H9 (cell line): ENCODE results near the gene MPST. TPM values are rescaled to one million over a fixed set of nuclear protein-coding genes. Genes with fewer than 3 reads are reported as not detected.
A peak's percentile ranks its signal among the peaks of the same experiment; 100 is the strongest.

ENCODE experiments used
- DNase-seq: peaks from one replicate; pipeline ENCODE4 v3.0.0-alpha.2; 2017
- H2AFZ ChIP-seq: one replicate; pipeline ENCODE4 v1.6.1; 2013; ENCODE audit warnings: mild to moderate bottlenecking, low read length, control low read depth, moderate library complexity
- H2AK5ac ChIP-seq: 2 replicates; pipeline ENCODE4 v1.6.1; 2013; ENCODE audit warnings: low read length, control low read depth, mixed read lengths; ENCODE audit not compliant: insufficient read length
- H2BK120ac ChIP-seq: one replicate; pipeline ENCODE4 v1.6.1; 2013; ENCODE audit warnings: low read depth, mild to moderate bottlenecking, low read length, control low read depth, inconsistent platforms; ENCODE audit not compliant: poor library complexity, severe bottlenecking
- H2BK12ac ChIP-seq: 2 replicates; pipeline ENCODE4 v1.6.1; 2013; ENCODE audit warnings: low read length, control low read depth, mixed read lengths, low read depth; ENCODE audit not compliant: insufficient read length
- H2BK15ac ChIP-seq: 2 replicates; pipeline ENCODE4 v1.6.1; 2013; ENCODE audit warnings: low read depth, low read length, control low read depth
- H2BK20ac ChIP-seq: one replicate; pipeline ENCODE4 v1.6.1; 2013; ENCODE audit warnings: low read depth, mild to moderate bottlenecking, low read length, control low read depth, inconsistent platforms; ENCODE audit not compliant: poor library complexity, severe bottlenecking
- H2BK5ac ChIP-seq: 2 replicates; pipeline ENCODE4 v1.6.1; 2013; ENCODE audit warnings: low read length, control low read depth, mixed read lengths; ENCODE audit not compliant: insufficient read length
- H3K14ac ChIP-seq: 2 replicates; pipeline ENCODE4 v1.6.1; 2013; ENCODE audit warnings: low read length, control low read depth; ENCODE audit not compliant: insufficient read depth
- H3K18ac ChIP-seq: 2 replicates; pipeline ENCODE4 v1.6.1; 2013; ENCODE audit warnings: low read depth, mild to moderate bottlenecking, mixed read lengths, low read length, control low read depth; ENCODE audit not compliant: insufficient read length
- H3K23ac ChIP-seq: 2 replicates; pipeline ENCODE4 v1.6.1; 2013; ENCODE audit warnings: low read length, control low read depth, mixed read lengths, low read depth; ENCODE audit not compliant: insufficient read length
- H3K23me2 ChIP-seq: 2 replicates; pipeline ENCODE4 v1.6.1; 2013; ENCODE audit warnings: low read depth, mild to moderate bottlenecking, mixed read lengths, low read length, control low read depth; ENCODE audit not compliant: insufficient read length, poor library complexity, severe bottlenecking
- H3K27ac ChIP-seq: 2 replicates; pipeline ENCODE4 v1.5.1; 2013; ENCODE audit warnings: low read length, control low read depth, mixed read lengths, low read depth; ENCODE audit not compliant: insufficient read length
- H3K27me3 ChIP-seq: 2 replicates; pipeline ENCODE4 v1.6.1; 2013; ENCODE audit warnings: low read length, control low read depth, inconsistent platforms; ENCODE audit not compliant: insufficient read depth
- H3K4ac ChIP-seq: 2 replicates; pipeline ENCODE4 v1.6.1; 2013; ENCODE audit warnings: low read depth, mild to moderate bottlenecking, control low read depth, inconsistent platforms, low read length, moderate library complexity
- H3K4me1 ChIP-seq: 2 replicates; pipeline ENCODE4 v1.6.1; 2013; ENCODE audit warnings: low read length, control low read depth, inconsistent platforms; ENCODE audit not compliant: insufficient read depth
- H3K4me2 ChIP-seq: 2 replicates; pipeline ENCODE4 v1.6.1; 2013; ENCODE audit warnings: low read length, control low read depth, mixed read lengths; ENCODE audit not compliant: insufficient read length, insufficient read depth
- H3K56ac ChIP-seq: 2 replicates; pipeline ENCODE4 v1.6.1; 2013; ENCODE audit warnings: low read depth, mild to moderate bottlenecking, mixed read lengths, low read length, control low read depth; ENCODE audit not compliant: insufficient read length
- H3K79me1 ChIP-seq: 2 replicates; pipeline ENCODE4 v1.6.1; 2013; ENCODE audit warnings: low read depth, mild to moderate bottlenecking, moderate library complexity, low read length, control low read depth, inconsistent platforms; ENCODE audit not compliant: insufficient read depth, poor library complexity, severe bottlenecking
- H3K79me2 ChIP-seq: 2 replicates; pipeline ENCODE4 v1.6.1; 2013; ENCODE audit warnings: low read length, control low read depth, inconsistent platforms; ENCODE audit not compliant: insufficient read depth
- H3K9ac ChIP-seq: 2 replicates; pipeline ENCODE4 v1.6.1; 2013; ENCODE audit warnings: low read length, control low read depth, mixed read lengths; ENCODE audit not compliant: insufficient read length; ENCODE audit errors: extremely low read depth
- H3K9me3 ChIP-seq: one replicate; pipeline ENCODE4 v1.6.1; 2013; ENCODE audit warnings: low read depth, low read length, inconsistent platforms; ENCODE audit not compliant: control insufficient read depth
- H3T11ph ChIP-seq: one replicate; pipeline ENCODE4 v1.6.1; 2013; ENCODE audit warnings: mild to moderate bottlenecking, low read length, control low read depth, inconsistent platforms
- H4K20me1 ChIP-seq: one replicate; pipeline ENCODE4 v1.6.1; 2013; ENCODE audit not compliant: control insufficient read depth, insufficient read length, insufficient read depth
- H4K5ac ChIP-seq: 2 replicates; pipeline ENCODE4 v1.6.1; 2013; ENCODE audit warnings: low read depth, mild to moderate bottlenecking, mixed read lengths, low read length, control low read depth; ENCODE audit not compliant: insufficient read length
- H4K8ac ChIP-seq: replicated peaks from 2 replicates; pipeline ENCODE4 v1.6.1; 2013; ENCODE audit warnings: low read length, control low read depth, mixed read lengths, low read depth; ENCODE audit not compliant: insufficient read length
- H4K91ac ChIP-seq: 2 replicates; pipeline ENCODE4 v1.6.1; 2013; ENCODE audit warnings: low read depth, mild to moderate bottlenecking, moderate library complexity, mixed read lengths, low read length, control low read depth; ENCODE audit not compliant: insufficient read length
- H3K27ac Mint-ChIP-seq, 3 experiments: 2 replicates in 2 of 3; 3 replicates in 1 of 3; pipeline ENCODE4 v1.8.0; 2020 to 2021; ENCODE audit warnings: mixed read lengths in 3 of 3, mild to moderate bottlenecking in 1 of 3, moderate library complexity in 1 of 3
- H3K27me3 Mint-ChIP-seq: 2 replicates; pipeline ENCODE4 v1.8.0; 2021; ENCODE audit warnings: low read depth, mild to moderate bottlenecking, moderate library complexity, mixed read lengths
- H3K36me3 Mint-ChIP-seq, 3 experiments: 2 replicates in 2 of 3; 3 replicates in 1 of 3; pipeline ENCODE4 v1.8.0; 2020 to 2021; ENCODE audit warnings: low read depth in 3 of 3, mixed read lengths in 3 of 3; ENCODE audit not compliant: insufficient read depth in 1 of 3
- H3K4me1 Mint-ChIP-seq, 2 experiments: 2 replicates each; pipeline ENCODE4 v1.8.0; 2020; ENCODE audit warnings: mixed read lengths in 2 of 2
- H3K4me3 Mint-ChIP-seq, 2 experiments: 2 replicates in 1 of 2; 3 replicates in 1 of 2; pipeline ENCODE4 v1.8.0; 2020 to 2021; ENCODE audit warnings: mild to moderate bottlenecking in 2 of 2, mixed read lengths in 2 of 2, moderate library complexity in 1 of 2
- H3K9me3 Mint-ChIP-seq, 2 experiments: 2 replicates in 1 of 2; 3 replicates in 1 of 2; pipeline ENCODE4 v1.8.0; 2020; ENCODE audit warnings: mild to moderate bottlenecking in 2 of 2, mixed read lengths in 2 of 2, moderate library complexity in 1 of 2
- WGBS: extraction: QIAGEN DNeasy Blood & Tissue Kit; methylation state at CpG from one replicate; pipeline ENCODE4 v1.1.7; 2013; ENCODE audit warnings: missing lambda C conversion rate, low lambda C conversion rate, mixed read lengths; ENCODE audit not compliant: insufficient read length; ENCODE audit errors: extremely low coverage; 5-methylcytosine and 5-hydroxymethylcytosine counted together
- total RNA-seq: library from RNA; stranded (reverse); gene quantifications from 2 replicates; pipeline ENCODE4 v1.2.1, GENCODE V29; 2021
- TF ChIP-seq, protein P1 (sequence below): fragments of 200-600 bp; sonication (generic); conservative IDR thresholded peaks from 3 replicates; pipeline ENCODE4 v1.8.0; 2021; ENCODE audit warnings: antibody characterized with exemption, mild to moderate bottlenecking

MPST gene
- total RNA-seq, 1 experiment from 2014 or later, result 70.5 TPM

DNA sequence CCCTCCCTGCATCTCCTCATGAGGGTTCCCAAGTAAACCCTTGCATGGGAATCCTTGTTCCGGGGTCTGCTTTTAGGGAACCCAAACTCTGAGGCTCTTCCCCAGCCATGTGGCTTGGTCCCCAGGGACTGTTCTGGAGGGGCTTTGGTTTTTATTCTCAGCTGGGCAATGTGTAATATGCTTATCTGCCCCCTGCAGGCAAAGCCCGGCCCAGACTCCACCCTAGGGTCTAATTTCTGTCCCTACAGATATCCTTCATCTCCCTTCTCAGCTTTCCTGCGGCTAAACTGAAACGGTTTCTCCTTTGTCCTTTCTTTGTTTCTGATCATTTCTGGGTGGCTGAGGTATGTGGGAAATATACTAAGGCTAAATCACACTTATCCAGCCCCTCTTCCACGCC is 37.4 kb upstream of the MPST start:
- H3K4me1 ChIP-seq, result no peaks in the 10 kb centered on the region
- TF ChIP-seq, protein P1, sequence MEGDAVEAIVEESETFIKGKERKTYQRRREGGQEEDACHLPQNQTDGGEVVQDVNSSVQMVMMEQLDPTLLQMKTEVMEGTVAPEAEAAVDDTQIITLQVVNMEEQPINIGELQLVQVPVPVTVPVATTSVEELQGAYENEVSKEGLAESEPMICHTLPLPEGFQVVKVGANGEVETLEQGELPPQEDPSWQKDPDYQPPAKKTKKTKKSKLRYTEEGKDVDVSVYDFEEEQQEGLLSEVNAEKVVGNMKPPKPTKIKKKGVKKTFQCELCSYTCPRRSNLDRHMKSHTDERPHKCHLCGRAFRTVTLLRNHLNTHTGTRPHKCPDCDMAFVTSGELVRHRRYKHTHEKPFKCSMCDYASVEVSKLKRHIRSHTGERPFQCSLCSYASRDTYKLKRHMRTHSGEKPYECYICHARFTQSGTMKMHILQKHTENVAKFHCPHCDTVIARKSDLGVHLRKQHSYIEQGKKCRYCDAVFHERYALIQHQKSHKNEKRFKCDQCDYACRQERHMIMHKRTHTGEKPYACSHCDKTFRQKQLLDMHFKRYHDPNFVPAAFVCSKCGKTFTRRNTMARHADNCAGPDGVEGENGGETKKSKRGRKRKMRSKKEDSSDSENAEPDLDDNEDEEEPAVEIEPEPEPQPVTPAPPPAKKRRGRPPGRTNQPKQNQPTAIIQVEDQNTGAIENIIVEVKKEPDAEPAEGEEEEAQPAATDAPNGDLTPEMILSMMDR, result peak; percentile 21; the same call in 2 of the 3 replicates
- no peak overlapping the region for H3K14ac ChIP-seq
- Mint-ChIP-seq H3K9me3 (peaks cover 15 to 19% of the 10 kb centered on the region in 2 experiments), H3K4me3 (no peak overlapping the region), H3K27me3 (peaks cover 63% of the 10 kb centered on the region), H3K36me3 (peaks cover 4 to 6% (median 5%) of the 10 kb centered on the region in 3 experiments; a peak in 4 of 7 replicates), H3K27ac (no peak overlapping the region), H3K4me1 (peaks cover 5 to 13% of the 10 kb centered on the region in 2 experiments; a peak in 3 of 4 replicates)
- peaks cover 3% of the 10 kb centered on the region for H3K23me2 ChIP-seq
- H2BK12ac ChIP-seq, result no peak overlapping the region
- H3K27ac ChIP-seq, result no peak overlapping the region
- no peak overlapping the region for H2BK120ac ChIP-seq
- H3K4me2 ChIP-seq, result no peak overlapping the region
- H2BK15ac ChIP-seq, result no peak overlapping the region
- H4K5ac ChIP-seq, result no peak overlapping the region
- no peak overlapping the region for H3K9ac ChIP-seq
- H2AK5ac ChIP-seq, result no peak overlapping the region
- H2BK20ac ChIP-seq, result no peak overlapping the region
- no peak overlapping the region for H2AFZ ChIP-seq
- no peak overlapping the region for H3K18ac ChIP-seq
- no peaks in the 10 kb centered on the region for H3K79me1 ChIP-seq
- no peak for DNase-seq
- H3K9me3 ChIP-seq, result peaks cover 7% of the 10 kb centered on the region
- no peak overlapping the region for H4K8ac ChIP-seq
- H3K56ac ChIP-seq, result no peak overlapping the region
- no peak overlapping the region for H4K91ac ChIP-seq
- H2BK5ac ChIP-seq, result no peak overlapping the region
- H3T11ph ChIP-seq, result no peak overlapping the region
- no peaks in the 10 kb centered on the region for H4K20me1 ChIP-seq
- H3K4ac ChIP-seq, result no peak overlapping the region
- no peaks in the 10 kb centered on the region for H3K79me2 ChIP-seq
- H3K23ac ChIP-seq, result no peak overlapping the region
- no CpG with 5 or more reads among the region's 5 CpGs for WGBS
- H3K27me3 ChIP-seq, result no peaks in the 10 kb centered on the region
